ENCODE results near the gene CDH23.

The CDH23 gene

GRCh38 chr10:71623098-71623985 is 226.6 kb downstream of the CDH23 start:
- peak; percentile 29 for DNase-seq (ENCODE audit: low spot score)

- DNase-seq (ENCODE audit: low spot score) = no peak
Observed at GRCh38 chr10:71623986-71624291, 227.2 kb downstream of the CDH23 start.

GRCh38 chr10:71625445-71626175 is 228.9 kb downstream of the CDH23 start:
- DNase-seq (ENCODE audit: low spot score) = no peak

- no peak for DNase-seq (ENCODE audit: low spot score)
Observed at GRCh38 chr10:71627230-71627939, 230.7 kb downstream of the CDH23 start.

- DNase-seq (ENCODE audit: low spot score) = no peak
Observed at GRCh38 chr10:71627956-71628355, 231.2 kb downstream of the CDH23 start.

GRCh38 chr10:71629131-71629530 is 232.4 kb downstream of the CDH23 start:
- DNase-seq (ENCODE audit: low spot score) = no peak

- DNase-seq (ENCODE audit: low spot score) = no peak
Observed at GRCh38 chr10:71630168-71630567, 233.4 kb downstream of the CDH23 start.

- no peak for DNase-seq (ENCODE audit: low spot score)
Observed at GRCh38 chr10:71631007-71631861, 234.5 kb downstream of the CDH23 start.

GRCh38 chr10:71632200-71632820 is 235.6 kb downstream of the CDH23 start:
- DNase-seq (ENCODE audit: low spot score) = no peak

GRCh38 chr10:71632896-71633600 is 236.3 kb downstream of the CDH23 start:
- no peak for DNase-seq (ENCODE audit: low spot score)

GRCh38 chr10:71633920-71634319 is 237.2 kb downstream of the CDH23 start:
- DNase-seq (ENCODE audit: low spot score) = no peak

- no peak for DNase-seq (ENCODE audit: low spot score)
Observed at GRCh38 chr10:71634531-71635164, 237.9 kb downstream of the CDH23 start.

GRCh38 chr10:71635251-71635866 is 238.6 kb downstream of the CDH23 start:
- no peak for DNase-seq (ENCODE audit: low spot score)

GRCh38 chr10:71635867-71636266 is 239.1 kb downstream of the CDH23 start:
- DNase-seq (ENCODE audit: low spot score) = no peak

GRCh38 chr10:71636588-71636987 is 239.9 kb downstream of the CDH23 start:
- no peak for DNase-seq (ENCODE audit: low spot score)

GRCh38 chr10:71637305-71637704 is 240.6 kb downstream of the CDH23 start:
- DNase-seq (ENCODE audit: low spot score) = no peak

- DNase-seq (ENCODE audit: low spot score) = no peak
Observed at GRCh38 chr10:71638064-71638821, 241.5 kb downstream of the CDH23 start.

- no peak for DNase-seq (ENCODE audit: low spot score)
Observed at GRCh38 chr10:71638822-71639719, 242.4 kb downstream of the CDH23 start.

All from kidney tubule cell (primary cell).